A673 (cell line): ENCODE data around the gene RRAGD. TPM values are rescaled to one million over a fixed set of nuclear protein-coding genes. Genes with fewer than 3 reads are reported as not detected.
A peak's percentile ranks its signal among the peaks of the same experiment; 100 is the strongest.

Experiments
- BruUV-seq: library from RNA; stranded (reverse); fragments of 400-500 nt; replicated peaks from 2 replicates; lab custom pipeline; 2021; lab: Mats Ljungman, UMichigan
- CTCF ChIA-PET: fragments of 300-600 bp; sonication (Branson Sonifier 250); formaldehyde crosslinking; loops from one replicate; lab custom pipeline; 2022; ENCODE audit warnings: antibody characterized with exemption; lab: Charles Lee
- POLR2A ChIA-PET: fragments of 300-600 bp; sonication (Branson Sonifier 250); formaldehyde crosslinking; loops from one replicate; lab custom pipeline; 2022; ENCODE audit warnings: antibody characterized with exemption; ENCODE audit not compliant: low non-redundant PET; lab: Charles Lee
- DNase-seq: peaks from one replicate; pipeline ENCODE4 v3.0.0-alpha.2; 2015; ENCODE audit warnings: low spot score
- H3K27ac ChIP-seq: fragments of 200-600 bp; sonication (generic); 2 replicates; pipeline ENCODE4 v1.5.1; 2016; ENCODE audit warnings: mixed run types, low read depth, mild to moderate bottlenecking, mixed read lengths, antibody characterized with exemption, low read length; ENCODE audit not compliant: poor library complexity, severe bottlenecking
- H3K27me3 ChIP-seq: fragments of 200-600 bp; sonication (generic); replicated peaks from 2 replicates; pipeline ENCODE4 v1.6.1; 2017; ENCODE audit warnings: mixed run types, low read depth, mild to moderate bottlenecking, mixed read lengths, antibody characterized with exemption, low read length; ENCODE audit not compliant: insufficient read depth, poor library complexity
- H3K36me3 ChIP-seq: fragments of 200-600 bp; sonication (generic); 2 replicates; pipeline ENCODE4 v1.6.1; 2016; ENCODE audit warnings: mixed run types, mild to moderate bottlenecking, mixed read lengths, antibody characterized with exemption, low read length; ENCODE audit not compliant: insufficient read depth, poor library complexity, severe bottlenecking
- H3K4me1 ChIP-seq: fragments of 200-600 bp; sonication (generic); 2 replicates; pipeline ENCODE4 v1.6.1; 2017; ENCODE audit warnings: mixed run types, mild to moderate bottlenecking, mixed read lengths, antibody characterized with exemption, low read length; ENCODE audit not compliant: insufficient read depth, poor library complexity, severe bottlenecking
- H3K4me3 ChIP-seq: fragments of 200-600 bp; sonication (generic); 2 replicates; pipeline ENCODE4 v1.5.1; 2016; ENCODE audit warnings: low read depth, mixed run types, mild to moderate bottlenecking, mixed read lengths, low read length; ENCODE audit not compliant: poor library complexity, severe bottlenecking
- H3K9me3 ChIP-seq: fragments of 200-600 bp; sonication (generic); 2 replicates; pipeline ENCODE4 v1.6.1; 2016; ENCODE audit warnings: mixed run types, low read depth, mild to moderate bottlenecking, mixed read lengths, antibody characterized with exemption, low read length; ENCODE audit not compliant: poor library complexity, severe bottlenecking
- CTCF ChIP-seq: fragments of 300-800, 200-600 bp; sonication (generic); conservative IDR thresholded peaks from 2 replicates; pipeline ENCODE4 v1.5.1; 2017; ENCODE audit warnings: low read depth, mild to moderate bottlenecking, antibody characterized with exemption, low read length, moderate library complexity, mixed read lengths
- EZH2 ChIP-seq: fragments of 200-600 bp; sonication (generic); IDR thresholded peaks from 2 replicates; pipeline ENCODE4 v1.6.1; 2017; ENCODE audit warnings: borderline replicate concordance, low read depth, mild to moderate bottlenecking, mixed read lengths, antibody characterized with exemption, low read length; ENCODE audit not compliant: poor library complexity, severe bottlenecking
- intact Hi-C: fragments of 100-400 bp; cut with micrococcal nuclease; formaldehyde crosslinking; loops from one replicate; pipeline ENCODE4 v1.10.0; 2022; ENCODE audit not compliant: unreplicated experiment
- total RNA-seq: library from RNA; stranded (reverse); gene quantifications from 2 replicates; pipeline ENCODE4 v1.2.3, GENCODE V29; 2021

Gene RRAGD
- total RNA-seq, 1 experiment from 2014 or later: 9.5 TPM

GRCh38 chr6:89415185-89415584 is 3.1 kb upstream of the RRAGD start:
- Histone ChIP-seq H3K27me3 (no peaks in the 10 kb centered on the region), H3K27ac (no peak overlapping the region), H3K4me1 (peaks cover 17% of the 10 kb centered on the region), H3K9me3 (no peaks in the 10 kb centered on the region), H3K4me3 (no peak overlapping the region), H3K36me3 (no peaks in the 10 kb centered on the region)
- intact Hi-C loops: no loop called here
- BruUV-seq: no TSS peak
- POLR2A ChIA-PET: no interaction called here
- CTCF ChIA-PET: no interaction called here
- no peak for DNase-seq
- TF ChIP-seq EZH2 (no peak), CTCF (no peak)

GRCh38 chr6:89414215-89414614 is 2.1 kb upstream of the RRAGD start:
- CTCF ChIA-PET: interaction anchor here (1.5 kb wide), 1 partner anchor 18 kb away, joined by 3 read pairs; the partner anchor contains the start of gene ANKRD6
- intact Hi-C loops: no loop called here

GRCh38 chr6:89413006-89413400 is 930 bp upstream of the RRAGD start:
- DNase-seq: no peak
- intact Hi-C loops: no loop called here
- no peaks in the 10 kb centered on the region for H3K27me3 ChIP-seq
- ChIA-PET CTCF (no interaction called here), POLR2A (no interaction called here)
- H3K9me3 ChIP-seq: no peaks in the 10 kb centered on the region
- no TSS peak for BruUV-seq
- H3K4me3 ChIP-seq: peak overlapping the region; percentile 80
- peaks cover 17% of the 10 kb centered on the region for H3K4me1 ChIP-seq
- TF ChIP-seq EZH2: no peak
- TF ChIP-seq CTCF: no peak
- H3K36me3 ChIP-seq: no peaks in the 10 kb centered on the region
- H3K27ac ChIP-seq: no peak overlapping the region

More at GRCh38 chr6:89414215-89414614, 2.1 kb upstream of the RRAGD start:
- H3K27me3 ChIP-seq: no peaks in the 10 kb centered on the region
- no peaks in the 10 kb centered on the region for H3K9me3 ChIP-seq
- H3K27ac ChIP-seq: no peak overlapping the region
- H3K4me1 ChIP-seq: peaks cover 17% of the 10 kb centered on the region
- no peaks in the 10 kb centered on the region for H3K36me3 ChIP-seq
- no peak overlapping the region for H3K4me3 ChIP-seq
- DNase-seq: no peak
- POLR2A ChIA-PET: no interaction called here
- no peak for TF ChIP-seq EZH2
- TF ChIP-seq CTCF: no peak
- no TSS peak for BruUV-seq
